Measurements from ENCODE around the gene IL5RA.

Gene IL5RA

DNA sequence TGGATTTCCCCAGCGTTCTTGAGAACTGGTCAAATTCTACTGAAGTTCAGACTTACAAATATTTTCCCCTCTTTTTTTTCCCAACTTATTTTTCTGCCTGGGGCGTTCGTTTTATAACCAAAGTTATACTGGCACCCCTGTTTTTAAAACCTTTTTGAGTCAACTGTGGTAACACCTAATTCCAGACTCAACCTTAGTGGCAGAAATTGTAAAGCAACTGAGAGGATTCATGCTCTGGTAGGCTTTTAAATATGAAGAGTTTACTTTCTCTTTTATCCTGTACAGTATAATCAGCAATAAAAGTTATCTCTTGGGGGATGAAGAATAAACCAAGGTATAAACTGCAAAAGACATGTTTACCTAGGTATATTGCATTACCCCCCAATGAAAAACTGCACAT is 2.3 kb downstream of the IL5RA start:
- DNase-seq (ENCODE audit: low read depth in 3 of 3), result no peak

DNA sequence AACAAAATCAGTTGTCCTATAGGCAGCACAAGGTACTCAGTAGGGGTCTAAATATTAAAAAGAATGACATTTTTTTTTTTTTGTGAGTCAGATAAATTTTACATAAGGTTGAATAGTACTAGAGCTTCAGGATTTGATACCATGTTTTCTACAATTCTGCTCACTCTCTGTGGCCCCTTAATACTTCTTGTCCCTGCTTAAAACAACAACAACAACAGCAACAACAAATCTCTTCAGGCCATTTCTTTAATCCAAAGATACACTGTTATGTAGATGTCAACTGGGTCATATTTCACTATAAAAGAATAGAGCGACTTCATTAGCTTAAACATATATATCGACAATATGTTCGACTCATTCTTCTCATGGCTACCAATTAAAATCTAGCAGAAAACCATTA is 3.0 kb downstream of the IL5RA start:
- DNase-seq (ENCODE audit: low read depth in 3 of 3), result no peak

DNA sequence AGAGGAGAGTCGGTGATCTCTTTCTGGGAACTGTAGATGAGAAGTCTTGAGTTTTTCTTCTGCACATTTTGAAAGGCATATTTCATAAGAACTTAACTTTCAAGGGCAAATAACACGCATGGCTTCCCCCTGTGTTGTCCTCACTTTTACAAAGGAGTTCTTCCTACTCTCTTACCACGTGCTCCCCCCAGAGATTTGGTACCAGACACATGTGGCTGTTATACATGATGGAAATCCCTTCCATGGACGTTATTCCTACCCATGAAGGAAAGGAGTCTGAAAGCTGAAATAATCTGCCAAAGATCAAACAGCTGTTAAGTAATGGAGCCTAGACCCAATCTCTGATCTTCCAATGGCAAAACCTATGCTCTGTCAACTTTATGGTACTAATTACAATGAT is 4.4 kb downstream of the IL5RA start:
- no peak for DNase-seq (ENCODE audit: low read depth in 3 of 3)

DNA sequence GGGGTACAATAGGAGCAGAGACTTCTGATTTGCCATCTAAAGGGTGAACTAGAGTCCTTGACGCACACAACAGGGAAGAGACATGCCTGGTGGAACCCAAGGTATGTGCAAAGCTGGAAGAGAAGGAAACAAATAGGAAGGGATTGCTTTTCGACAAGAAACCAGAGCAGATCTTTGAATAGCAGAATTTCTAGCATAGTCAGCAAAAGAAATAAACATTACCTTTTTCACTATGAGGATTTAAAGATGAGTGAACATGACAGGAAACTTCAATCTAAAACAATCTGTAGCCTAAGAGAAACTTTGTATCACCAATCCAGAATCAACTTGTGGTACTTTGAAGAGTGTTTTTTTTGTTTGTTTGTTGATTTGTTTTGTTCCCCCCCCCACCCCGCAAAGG is 4.9 kb downstream of the IL5RA start:
- no peak for DNase-seq (ENCODE audit: low read depth in 3 of 3)

DNA sequence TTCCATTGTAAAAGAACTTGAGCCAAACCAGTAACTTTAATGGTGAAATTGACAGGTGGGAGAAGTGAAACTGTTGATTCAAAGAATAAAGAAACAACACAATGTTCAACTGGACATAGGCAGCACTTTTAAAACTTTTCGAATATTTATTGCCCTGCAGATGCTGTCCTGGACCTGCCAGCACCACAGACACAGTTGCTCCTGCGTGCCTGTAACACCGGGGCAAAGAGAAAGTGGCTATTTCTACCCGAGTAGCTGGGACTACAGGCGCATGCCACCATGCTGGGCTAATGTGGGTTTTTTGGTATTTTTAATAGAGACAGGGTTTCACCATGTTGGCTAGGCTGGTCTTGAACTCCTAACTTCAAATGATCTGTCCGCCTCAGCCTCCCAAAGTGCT is 7.4 kb downstream of the IL5RA start:
- DNase-seq (ENCODE audit: low read depth in 3 of 3), result no peak

DNA sequence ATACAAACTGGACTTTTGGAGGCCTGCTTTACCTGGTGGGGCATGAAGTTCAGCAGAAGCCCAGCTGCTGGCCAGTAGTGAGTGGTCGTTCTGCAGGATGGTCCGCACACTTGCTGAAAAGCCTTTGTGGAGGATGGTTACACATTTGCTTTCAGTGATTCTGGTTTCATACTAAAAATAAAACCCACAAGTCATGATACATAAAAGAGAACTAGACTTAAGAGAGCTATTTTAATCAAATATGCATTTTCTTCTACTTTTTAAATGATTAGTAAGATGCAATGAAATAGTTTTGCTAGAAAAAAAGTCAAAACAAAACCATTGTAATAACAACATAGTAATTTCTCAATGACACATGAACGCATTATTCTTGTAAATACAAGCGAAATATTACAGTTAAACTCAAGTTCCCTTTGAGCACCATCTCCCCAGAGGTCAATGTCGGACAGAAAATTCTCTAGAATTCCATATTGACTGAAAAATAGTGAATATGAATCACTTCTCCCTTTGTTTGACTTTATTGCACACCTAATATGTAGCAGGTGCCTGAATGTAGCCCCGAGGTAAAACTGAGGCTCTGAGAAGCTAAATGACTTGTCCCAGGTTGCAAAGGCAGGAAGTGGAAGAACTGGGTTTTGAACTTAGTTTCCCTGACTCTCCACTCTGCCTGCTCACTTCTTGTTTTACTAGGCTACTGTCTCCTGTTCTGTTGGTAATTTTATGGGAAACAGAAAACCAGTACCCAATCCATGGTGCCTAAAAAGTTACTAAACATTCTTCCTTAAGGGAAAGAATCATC is 8.3 kb downstream of the IL5RA start:
- DNase-seq (ENCODE audit: low read depth in 3 of 3), result no peak

DNA sequence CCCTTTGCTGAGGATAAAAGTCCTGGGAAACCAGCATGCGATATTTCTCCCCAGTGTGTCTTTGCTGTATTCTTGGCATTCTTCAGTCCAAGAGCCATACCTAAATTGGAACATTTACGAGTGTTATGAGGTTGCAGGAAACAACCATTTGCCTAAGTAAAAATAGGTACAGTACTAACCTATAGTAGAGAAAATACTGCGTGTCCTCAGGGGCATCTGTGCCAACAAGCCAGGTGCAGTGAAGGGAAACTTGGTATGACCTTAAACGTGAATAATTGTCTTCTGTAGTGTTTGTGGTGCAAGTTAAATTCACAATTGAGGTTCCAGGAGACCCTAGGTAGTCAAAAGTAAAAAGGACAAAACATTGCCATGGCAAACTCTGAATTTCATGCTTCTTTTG is 12.2 kb downstream of the IL5RA start:
- no peak for DNase-seq (ENCODE audit: low read depth in 3 of 3)

DNA sequence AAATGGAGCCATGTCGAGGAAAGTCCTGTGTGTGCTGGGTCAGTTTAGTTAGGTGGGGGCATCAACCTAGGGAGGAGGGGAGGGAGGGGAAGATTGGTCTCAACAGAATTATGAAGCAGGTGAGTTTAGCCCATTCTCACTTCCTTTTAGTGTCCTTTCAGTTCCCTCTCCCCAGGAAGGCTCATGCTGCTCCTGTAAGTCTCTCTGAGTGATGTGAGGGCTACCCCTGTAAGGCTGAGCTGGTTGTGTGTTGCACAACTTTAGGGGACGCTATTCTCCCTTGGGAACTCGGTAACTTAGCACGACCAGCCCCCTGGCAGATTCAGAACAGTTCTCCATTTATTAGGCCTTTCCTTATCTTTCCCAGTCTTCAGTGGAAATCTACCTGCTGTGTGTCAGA is 21.2 kb downstream of the IL5RA start:
- no peak for DNase-seq (ENCODE audit: low read depth in 3 of 3)

DNA sequence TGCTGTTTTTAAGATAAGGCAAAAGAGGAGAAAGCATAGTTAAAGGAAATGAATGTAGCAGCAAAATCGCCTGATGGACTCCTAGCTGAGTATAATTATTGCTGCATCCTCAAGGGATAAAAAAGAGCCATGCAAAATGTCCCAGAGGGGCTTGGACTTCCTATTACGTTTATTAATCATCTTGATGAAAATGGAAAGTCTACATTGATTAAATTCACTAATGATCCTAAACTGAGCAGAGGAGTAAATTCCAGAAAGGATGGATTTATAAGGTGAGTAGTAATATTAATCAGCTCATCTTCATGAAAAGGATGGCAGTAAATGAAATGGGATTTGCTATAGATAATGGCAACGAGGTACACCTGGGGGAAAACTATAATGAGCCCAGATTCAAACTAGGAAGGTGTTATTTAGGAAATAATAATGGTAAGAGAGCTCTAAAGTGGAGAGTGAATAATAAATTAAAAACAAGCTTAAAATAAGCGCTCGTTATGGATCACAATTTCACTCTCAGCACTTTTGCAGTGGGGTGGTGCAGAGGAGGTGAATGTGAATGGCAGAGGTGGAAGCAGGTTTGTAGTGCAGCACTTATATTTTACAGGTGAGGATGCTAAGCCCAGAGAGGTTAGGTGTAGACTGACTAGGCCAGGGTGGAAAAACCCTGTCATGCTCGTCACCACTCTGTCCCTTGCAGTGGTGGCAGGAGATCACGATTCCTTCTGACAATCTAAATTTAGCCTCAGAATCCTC is 22.3 kb downstream of the IL5RA start:
- DNase-seq (ENCODE audit: low read depth in 3 of 3), result no peak

DNA sequence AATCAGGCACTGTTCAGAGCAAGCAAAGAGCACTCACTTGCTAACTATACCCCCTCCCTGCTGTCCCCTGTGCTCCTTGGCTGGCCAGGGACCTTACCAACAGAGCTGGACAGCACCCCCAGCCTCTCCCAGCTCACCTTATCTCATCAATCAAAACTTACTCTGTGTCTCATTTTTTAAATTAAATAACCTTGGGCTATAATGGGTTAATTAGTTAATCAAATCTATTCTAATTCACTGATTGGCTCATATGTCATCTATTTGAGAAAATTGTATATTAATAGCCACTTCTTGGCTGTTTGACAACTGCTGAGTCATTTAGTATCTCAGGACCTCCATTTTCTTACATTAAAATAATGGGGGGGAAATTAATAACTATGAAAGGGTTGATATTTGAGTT is 22.9 kb downstream of the IL5RA start:
- DNase-seq (ENCODE audit: low read depth in 3 of 3), result no peak

DNA sequence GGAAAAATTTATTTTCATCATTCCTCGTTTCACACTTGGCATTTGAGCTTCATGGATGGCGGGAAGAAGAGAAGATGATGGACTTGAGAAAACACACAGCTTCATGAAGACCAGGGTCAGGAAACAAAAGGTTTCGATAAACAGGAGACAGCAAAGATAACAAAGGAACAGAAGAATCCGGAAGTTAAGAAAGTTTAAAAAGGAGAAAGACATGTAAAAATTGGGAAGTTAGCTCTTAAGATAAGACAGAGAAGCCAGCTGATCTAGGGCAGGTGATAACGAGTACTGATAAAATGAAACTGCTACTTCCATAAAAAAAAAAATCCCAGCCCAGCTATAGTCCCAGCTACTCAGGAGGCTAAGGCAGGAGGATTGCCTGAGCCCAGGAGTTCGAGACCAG is 23.9 kb downstream of the IL5RA start:
- DNase-seq (ENCODE audit: low read depth in 3 of 3), result no peak

DNA sequence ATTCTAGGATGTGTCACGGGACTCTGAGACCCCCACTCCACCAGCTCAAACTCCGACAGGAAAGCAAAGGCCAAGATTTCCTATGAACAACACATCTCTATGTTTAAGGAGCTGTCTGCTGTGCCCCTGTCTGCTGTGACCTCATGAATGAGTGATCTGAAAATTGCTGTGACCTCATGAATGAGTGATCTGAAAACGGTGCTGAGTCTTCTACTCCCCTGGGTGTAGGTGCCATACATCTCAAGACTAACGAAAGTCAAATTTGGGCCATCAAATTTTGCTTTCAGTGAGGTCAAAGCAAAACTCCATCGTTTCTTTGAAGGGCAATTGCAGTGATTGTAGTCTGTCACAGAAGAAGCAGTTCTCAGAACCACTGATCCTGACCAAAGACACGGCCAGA is 24.4 kb downstream of the IL5RA start:
- no peak for DNase-seq (ENCODE audit: low read depth in 3 of 3)

DNA sequence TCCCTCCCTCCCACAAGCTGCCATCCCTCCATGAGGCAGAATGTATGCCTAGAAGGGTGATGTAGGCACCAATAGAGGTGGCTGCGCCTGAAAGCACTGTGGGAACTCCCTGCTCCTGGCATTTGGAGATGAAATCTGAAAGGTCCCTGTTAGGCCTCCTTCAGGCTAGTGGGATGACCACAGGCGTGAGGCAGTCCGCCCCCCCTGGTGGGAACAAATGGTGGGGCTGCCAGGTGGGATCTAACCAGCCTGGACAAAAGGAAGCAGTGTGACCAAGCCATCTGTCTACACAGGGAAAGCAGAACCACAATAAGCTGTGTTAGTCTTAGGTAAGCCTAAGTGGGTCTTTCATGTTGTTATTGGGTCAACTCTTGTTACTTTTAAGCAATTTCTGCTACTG is 25.3 kb downstream of the IL5RA start:
- DNase-seq (ENCODE audit: low read depth in 3 of 3), result no peak

DNA sequence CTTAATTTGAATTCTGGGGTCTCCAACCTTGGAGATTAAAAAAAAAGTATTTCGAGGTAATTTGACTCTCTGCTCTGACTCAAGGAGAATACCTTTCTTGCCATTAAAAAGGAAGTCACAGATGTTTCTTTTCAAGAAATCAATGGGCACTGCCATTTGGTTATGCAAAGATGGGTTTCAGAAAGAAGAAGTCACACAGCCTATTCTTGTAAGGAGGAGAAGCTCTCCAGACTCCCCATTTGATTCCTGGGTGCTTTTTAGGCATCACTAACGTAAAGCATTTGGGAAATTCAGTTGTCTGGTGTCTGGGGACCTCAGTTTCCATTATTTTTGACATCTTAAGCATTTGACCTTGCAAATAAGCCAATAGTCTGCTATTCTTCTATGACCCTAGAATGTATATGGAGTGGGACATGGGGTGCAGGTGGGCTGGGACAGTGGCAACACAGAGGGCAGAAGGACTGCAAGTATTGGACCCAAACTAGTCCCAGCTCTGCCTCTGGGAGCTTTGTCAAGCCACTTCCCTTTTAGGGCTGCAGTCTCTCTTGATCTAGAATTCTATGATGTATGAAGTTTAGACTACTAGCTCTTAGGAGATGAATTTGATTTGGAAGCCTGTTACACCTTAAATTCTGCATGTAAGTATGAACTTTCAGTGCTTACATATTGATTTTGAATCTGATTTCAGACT is 27.8 kb downstream of the IL5RA start:
- DNase-seq (ENCODE audit: low read depth in 3 of 3), result no peak

DNA sequence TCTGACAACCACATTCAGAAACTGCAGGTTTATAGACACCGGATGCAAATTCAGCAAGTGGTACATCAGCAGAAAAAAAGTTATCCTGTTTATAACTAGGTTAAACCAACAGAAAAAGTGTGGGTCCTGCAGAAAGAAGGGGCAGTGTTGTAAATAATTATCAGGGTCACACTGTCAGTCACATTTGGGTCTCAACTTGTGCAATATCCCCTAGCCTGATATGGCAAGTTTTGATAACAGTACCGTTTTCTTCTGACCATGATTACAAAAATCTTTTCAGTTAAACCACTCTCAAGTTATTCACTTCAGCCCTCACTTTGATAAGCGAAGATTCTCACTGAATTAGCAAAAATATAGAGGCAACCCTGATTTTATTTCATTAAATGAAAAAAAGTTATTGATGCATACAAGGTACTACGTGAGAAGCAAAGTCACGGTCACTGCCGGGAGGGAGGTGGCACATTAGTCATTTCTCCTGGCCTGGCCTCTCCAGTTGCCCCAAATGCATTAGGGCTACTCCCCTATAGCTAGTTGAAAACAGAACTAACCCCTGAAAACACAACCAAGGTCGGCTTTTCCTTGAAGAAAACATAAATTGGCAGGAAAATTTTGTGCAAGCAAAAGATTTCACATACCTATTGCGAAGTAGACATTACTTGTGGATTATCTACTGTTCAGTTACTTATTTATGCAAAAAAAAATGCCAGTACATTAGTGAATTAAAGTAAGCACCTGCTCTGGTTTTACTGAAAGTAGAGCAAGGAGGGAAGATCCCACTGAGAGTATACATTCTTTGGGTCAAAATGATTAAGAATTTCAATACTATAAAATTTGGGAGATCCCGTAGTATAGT is 28.6 kb downstream of the IL5RA start:
- no peak for DNase-seq (ENCODE audit: low read depth in 3 of 3)

DNA sequence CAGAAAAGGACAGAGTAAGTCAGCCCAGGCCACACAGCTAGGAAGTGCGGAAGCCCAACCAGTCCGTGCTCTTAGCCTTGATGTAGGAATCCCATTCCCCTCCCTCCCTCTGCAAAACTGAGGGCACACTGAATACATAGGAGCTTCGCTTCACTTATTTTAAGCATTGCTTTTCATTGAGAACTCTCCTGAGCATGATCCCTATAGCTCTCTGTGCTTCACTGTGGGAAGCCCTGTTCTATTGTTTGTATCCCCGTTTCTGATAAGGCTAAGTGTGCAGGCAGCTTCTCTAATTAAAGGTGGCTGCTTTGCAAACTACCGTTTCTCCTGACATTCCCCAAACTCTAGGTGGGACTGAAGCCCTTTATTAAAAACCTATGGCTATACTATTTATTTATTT is 29.9 kb downstream of the IL5RA start:
- no peak for DNase-seq (ENCODE audit: low read depth in 3 of 3)

DNA sequence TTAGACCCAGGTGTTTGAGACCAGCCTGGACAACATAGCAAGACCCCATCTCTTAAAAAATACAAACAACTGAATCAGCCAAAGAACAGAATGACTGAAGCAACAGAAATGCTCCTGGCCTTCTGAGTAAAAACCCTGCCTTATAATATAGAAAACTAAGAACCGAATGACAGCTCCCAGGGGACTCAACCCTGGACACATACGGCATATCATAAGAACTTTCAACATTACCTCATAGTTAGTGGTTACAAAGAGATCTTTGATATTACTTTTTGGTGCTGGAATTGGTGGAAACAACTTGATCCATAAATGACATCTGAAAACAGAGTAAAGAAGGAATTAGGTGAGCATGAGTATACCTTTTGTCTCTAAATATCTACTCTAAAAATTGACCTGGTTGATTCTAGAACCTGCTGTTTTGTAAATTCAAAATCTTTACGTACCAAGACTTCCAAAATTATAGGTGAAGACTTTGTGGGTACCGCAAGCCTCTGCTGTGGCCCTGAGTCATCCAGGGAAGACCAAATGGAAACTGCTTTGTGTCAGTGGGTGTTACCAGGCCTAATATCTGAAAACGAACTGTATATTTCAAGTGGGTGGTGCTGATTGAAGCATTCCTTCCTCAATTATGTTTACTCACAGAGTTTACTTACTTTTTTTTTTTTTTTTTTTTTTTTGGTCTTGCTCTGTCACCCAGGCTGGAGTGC is 35.5 kb downstream of the IL5RA start:
- DNase-seq (ENCODE audit: low read depth in 3 of 3), result no peak

DNA sequence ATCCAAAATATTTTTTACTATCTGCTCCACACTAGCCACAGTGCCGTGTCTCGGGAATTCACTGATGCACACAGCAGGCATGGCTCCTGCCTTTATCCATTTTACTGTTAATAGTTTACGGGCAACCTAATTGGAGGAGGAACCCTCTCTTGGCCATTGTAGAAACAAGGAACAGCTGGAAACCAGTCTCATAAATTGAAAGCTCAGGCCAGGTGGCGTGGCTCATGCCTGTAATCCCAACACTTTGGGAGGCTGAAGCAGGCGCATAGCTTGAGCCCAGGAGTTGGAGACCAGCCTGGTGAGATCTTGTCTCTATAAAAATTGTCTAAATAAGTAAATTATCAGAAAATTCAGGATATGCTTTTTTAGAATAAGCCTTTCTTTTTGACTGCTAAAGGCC is 39.0 kb downstream of the IL5RA start:
- DNase-seq (ENCODE audit: low read depth in 3 of 3), result no peak

DNA sequence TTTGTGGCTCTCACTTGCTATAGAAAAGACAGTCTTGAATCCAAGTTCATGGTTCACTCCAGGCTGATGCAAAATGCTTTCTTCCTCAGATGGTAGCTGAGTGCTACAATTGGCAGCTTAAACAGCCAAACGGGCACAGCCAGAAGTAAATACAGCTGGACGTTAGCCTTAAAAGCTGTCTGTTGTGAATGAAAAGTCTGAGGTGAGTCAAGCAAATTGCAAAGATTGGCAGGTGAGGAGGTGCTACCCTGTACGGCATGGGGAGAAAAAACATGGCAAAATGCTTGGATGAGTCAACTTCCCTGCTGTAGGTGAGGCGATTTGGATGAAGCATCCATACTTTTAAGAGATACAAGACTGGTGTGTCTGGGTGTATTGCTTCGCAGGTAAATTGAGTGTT is 40.5 kb downstream of the IL5RA start:
- no peak for DNase-seq (ENCODE audit: low read depth in 3 of 3)

DNA sequence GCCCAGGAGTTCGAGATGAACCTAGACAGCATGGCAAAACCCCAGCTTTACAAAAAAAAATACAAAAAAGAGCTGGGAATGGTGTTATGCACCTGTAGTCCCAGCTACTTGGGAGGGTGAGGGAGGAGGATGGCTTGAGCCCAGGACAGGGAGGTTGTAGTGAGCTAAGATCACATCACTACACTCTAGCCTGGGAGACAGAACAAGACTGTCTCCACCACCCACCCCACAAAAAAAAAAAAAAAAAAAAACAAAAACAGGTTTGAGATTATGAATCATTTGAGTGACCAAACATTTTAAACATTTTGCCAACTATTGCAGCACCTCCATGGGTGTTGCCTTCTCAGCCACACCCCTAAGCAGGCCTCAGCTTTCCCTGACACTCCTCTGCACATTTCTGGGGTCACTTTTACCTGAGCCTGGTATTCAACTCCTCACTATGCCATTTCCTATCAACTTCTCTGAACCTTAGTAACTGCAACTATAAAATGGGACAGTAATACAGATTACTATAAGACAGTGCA is 41.8 kb downstream of the IL5RA start:
- DNase-seq (ENCODE audit: low read depth in 3 of 3), result no peak

DNA sequence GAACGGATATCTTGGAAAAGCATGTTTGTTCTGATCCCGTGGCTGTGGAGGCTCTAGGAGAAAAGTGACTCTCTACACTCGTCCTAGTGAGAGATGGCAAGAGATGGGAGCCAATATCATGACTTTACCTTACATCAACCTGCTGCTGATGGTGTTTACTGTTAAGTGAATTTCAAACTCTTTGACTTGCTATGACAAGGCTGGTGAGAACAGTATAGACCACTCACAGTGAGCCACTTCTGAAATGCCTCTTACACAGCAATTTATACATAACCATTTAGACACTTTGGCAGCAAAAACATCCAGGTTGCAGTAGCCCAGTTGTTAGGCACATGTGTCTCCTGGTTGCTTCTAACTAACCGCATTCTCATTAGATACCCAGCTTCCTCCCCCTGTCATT is 43.3 kb downstream of the IL5RA start:
- no peak for DNase-seq (ENCODE audit: low read depth in 3 of 3)
